ENCODE results near the gene CDC42BPA. TPM values are rescaled to one million over a fixed set of nuclear protein-coding genes. Genes with fewer than 3 reads are reported as not detected.

Gene CDC42BPA
- total and polyA plus RNA-seq, 9 of the 15 experiments (the other 6 are each of a cell fraction or from before 2014, with no cell fraction given): 8.0 to 77.5 (median 52.1) TPM

GRCh38 chr1:227225715-227226346 lies 92.5 kb downstream of the CDC42BPA start:
- Histone ChIP-seq H3K4me1 (replicated peaks in 1 of 2; ENCODE audit: control insufficient read depth in 2 of 2, insufficient read depth in 2 of 2, low read length in 2 of 2) (peaks cover 0 to 27% of the 10 kb centered on the region in 2 experiments; a peak in 4 of 5 replicates), H3K4me3 (no peak overlapping the region), H3K27ac (ENCODE audit: extremely low read depth, low read depth, low read length) (peak overlapping the region; percentile 48; the same call in 1 of the 3 replicates), H3K36me3 (ENCODE audit: control insufficient read depth, insufficient read depth, low read length) (no peaks in the 10 kb centered on the region), H3K9ac (ENCODE audit: insufficient read depth in 1 of 2, low read depth in 2 of 2, low read length in 2 of 2) (no peak overlapping the region), H4K20me1 (replicated peaks; ENCODE audit: control insufficient read depth, insufficient read depth, low read length) (no peaks in the 10 kb centered on the region; the same call in 1 of the 2 replicates), H3K27me3 (ENCODE audit: control insufficient read depth in 2 of 2, insufficient read depth in 2 of 2, low read length in 2 of 2) (no peaks in the 10 kb centered on the region), H3K9me3 (replicated peaks; ENCODE audit: control insufficient read depth, insufficient read depth, low read depth, low read length) (no peaks in the 10 kb centered on the region), H3K9me1 (ENCODE audit: control insufficient read depth, insufficient read depth, low read length) (peaks cover 8% of the 10 kb centered on the region), H2AFZ (ENCODE audit: low read depth, low read length) (no peak overlapping the region), H3K79me2 (ENCODE audit: control insufficient read depth, insufficient read depth, low read length) (peaks cover 83% of the 10 kb centered on the region), H3K4me2 (ENCODE audit: insufficient read depth, low read length) (0 out of 2 replicates have a peak overlapping the region, but pooled peaks have one; percentile 2)
- ATAC-seq: peak; percentile 67
- in situ Hi-C loops (cut with MboI) (no loop called here), intact Hi-C loops (cut with micrococcal nuclease) (loop anchor here (10.0 kb wide), 1 partner anchor 311 kb away; no protein-coding TSS in a partner anchor)
- peak; percentile 15 for FAIRE-seq
- 33% methylated on average over 2 of the region's 2 CpGs for WGBS (ENCODE audit: insufficient coverage, low coverage, missing lambda C conversion rate)
- peak in 1 of 4 experiments; percentile 54 for DNase-seq (ENCODE audit: extremely low read depth in 1 of 4, low spot score in 3 of 4)
- no TSS peak for BruUV-seq (replicated peaks)
- POLR2A ChIA-PET: interaction anchor here (0.9 to 1.5 kb wide), 3 partner anchors 9 to 12 kb away, joined by 3 to 4 read pairs (median 4); no protein-coding TSS in a partner anchor
- CTCF ChIA-PET (ENCODE audit: low intra/inter-chr PET ratio): no interaction called here
- TF ChIP-seq ZNF133 (CRISPR knock-in tag; IDR thresholded peaks at IDR 0.05) (no peak), ZC3H4 (CRISPR knock-in tag; IDR thresholded peaks at IDR 0.05; ENCODE audit: borderline replicate concordance) (no peak), BRCA1 (IDR thresholded peaks at IDR 0.05) (no peak), BRCA1 (CRISPR knock-in tag; IDR thresholded peaks at IDR 0.05) (no peak), ZBTB9 (CRISPR knock-in tag; IDR thresholded peaks at IDR 0.05) (no peak), GTF2A2 (tag; IDR thresholded peaks at IDR 0.05) (no peak), FOXP4 (CRISPR knock-in tag; IDR thresholded peaks at IDR 0.05; ENCODE audit: borderline replicate concordance) (no peak), CBX3 (IDR thresholded peaks at IDR 0.05; ENCODE audit: borderline replicate concordance in 1 of 2, low read length in 2 of 2) (no peak), HNRNPH1 (optimal IDR thresholded peaks at IDR 0.05; ENCODE audit: low read depth, low read length) (no peak), ASH1L (IDR thresholded peaks at IDR 0.05; ENCODE audit: borderline replicate concordance, low read depth, partially characterized antibody) (no peak), PKNOX1 (IDR thresholded peaks at IDR 0.05) (peak; percentile 52), PATZ1 (CRISPR knock-in tag; IDR thresholded peaks at IDR 0.05; ENCODE audit: borderline replicate concordance) (no peak), IRF2 (CRISPR knock-in tag; IDR thresholded peaks at IDR 0.05) (no peak), ZNF165 (CRISPR knock-in tag; IDR thresholded peaks at IDR 0.05; ENCODE audit: borderline replicate concordance) (no peak), NCOR1 (IDR thresholded peaks at IDR 0.05) (no peak)
